Measurements from ENCODE around the gene UROC1. TPM values are rescaled to one million over a fixed set of nuclear protein-coding genes. Genes with fewer than 3 reads are reported as not detected.

The UROC1 gene
- total RNA-seq, 2 experiments from 2014 or later = not detected

DNA sequence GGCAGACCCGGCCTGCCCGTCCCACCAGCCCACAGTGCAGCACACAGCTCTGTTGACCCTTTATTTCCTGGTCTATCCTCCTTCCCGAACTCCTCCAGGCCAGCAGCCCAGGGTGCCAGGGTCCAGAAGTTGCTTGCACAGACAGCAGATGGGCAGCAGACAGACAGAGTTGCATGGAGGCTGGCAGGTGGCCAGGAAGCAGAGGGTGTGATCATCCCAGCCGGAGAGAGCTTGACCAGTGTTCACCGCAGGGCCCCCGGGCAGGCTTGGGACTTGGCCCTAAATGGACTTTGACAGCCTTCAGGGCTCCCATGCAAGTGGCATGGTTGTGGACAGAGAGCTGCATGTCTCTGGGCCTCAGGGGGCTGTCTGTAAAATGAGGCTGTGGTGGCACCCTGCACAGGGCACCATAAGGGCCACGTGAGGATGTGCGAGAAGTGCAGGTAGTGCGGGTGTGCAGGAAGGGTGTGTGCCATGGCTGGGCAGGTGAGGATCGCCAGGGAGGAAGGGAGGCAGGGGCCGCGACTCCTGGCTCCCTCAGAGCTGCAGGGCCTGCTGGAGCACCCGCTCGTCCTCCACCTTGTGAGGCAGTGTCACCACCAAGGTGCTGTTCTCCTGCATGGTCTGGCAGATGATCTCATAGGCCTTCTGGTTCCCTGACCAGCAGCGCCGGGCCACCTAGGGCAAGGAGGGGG, 35.6 kb downstream of the UROC1 start:
- Mint-ChIP-seq H3K4me3 (no peak overlapping the region), H3K36me3 (ENCODE audit: low read depth) (no peaks in the 10 kb centered on the region), H3K27me3 (ENCODE audit: low read depth) (no peaks in the 10 kb centered on the region), H3K9me3 (no peaks in the 10 kb centered on the region), H3K27ac (no peak overlapping the region), H3K4me1 (ENCODE audit: low read depth) (peaks cover 8% of the 10 kb centered on the region)
- DNase-seq = no peak
- CTCF ChIA-PET = no interaction called here
- intact Hi-C loops (cut with micrococcal nuclease) = no loop called here

GRCh38 chr3:126480861-126481260, 36.7 kb downstream of the UROC1 start:
- H3K27ac Mint-ChIP-seq = no peak overlapping the region
- no peaks in the 10 kb centered on the region for H3K9me3 Mint-ChIP-seq

DNA sequence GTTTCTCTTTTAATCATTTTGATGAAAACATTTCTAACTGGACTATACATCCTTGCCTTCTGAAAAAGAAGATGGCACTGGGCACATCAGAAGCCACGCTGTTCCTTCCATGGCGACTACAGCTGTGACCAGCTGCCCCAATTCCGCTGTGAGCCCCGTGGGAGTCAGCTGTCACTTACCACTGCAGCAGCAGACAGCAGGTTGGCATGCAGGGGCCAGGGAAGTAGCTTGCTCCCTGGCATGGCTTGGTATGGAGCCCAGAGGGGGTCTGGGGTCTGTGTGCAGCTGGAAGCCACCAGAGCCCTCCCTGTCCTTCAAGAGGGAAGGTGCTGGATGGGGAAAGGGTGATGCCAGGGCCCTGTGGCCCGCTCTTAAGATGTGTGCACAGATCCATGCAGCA, 37.4 kb downstream of the UROC1 start:
- DNase-seq = no peak
- Mint-ChIP-seq H3K36me3 (ENCODE audit: low read depth) (no peaks in the 10 kb centered on the region), H3K4me1 (ENCODE audit: low read depth) (peaks cover 4% of the 10 kb centered on the region), H3K27me3 (ENCODE audit: low read depth) (no peaks in the 10 kb centered on the region), H3K27ac (no peak overlapping the region), H3K4me3 (no peak overlapping the region), H3K9me3 (no peaks in the 10 kb centered on the region)
- CTCF ChIA-PET = no interaction called here
- intact Hi-C loops (cut with micrococcal nuclease) = no loop called here

More at GRCh38 chr3:126480861-126481260, 36.7 kb downstream of the UROC1 start:
- intact Hi-C loops (cut with micrococcal nuclease) = no loop called here
- H3K4me3 Mint-ChIP-seq = no peak overlapping the region
- CTCF ChIA-PET = no interaction called here
- H3K27me3 Mint-ChIP-seq (ENCODE audit: low read depth) = no peaks in the 10 kb centered on the region
- no peaks in the 10 kb centered on the region for H3K36me3 Mint-ChIP-seq (ENCODE audit: low read depth)
- no peak for DNase-seq
- H3K4me1 Mint-ChIP-seq (ENCODE audit: low read depth) = peaks cover 4% of the 10 kb centered on the region

- no peak overlapping the region for H3K4me3 Mint-ChIP-seq
- H3K9me3 Mint-ChIP-seq = no peaks in the 10 kb centered on the region
- H3K36me3 Mint-ChIP-seq (ENCODE audit: low read depth) = peaks cover under 1% of the 10 kb centered on the region
- CTCF ChIA-PET = no interaction called here
- DNase-seq = no peak
- peaks cover 4% of the 10 kb centered on the region for H3K4me1 Mint-ChIP-seq (ENCODE audit: low read depth)
- H3K27ac Mint-ChIP-seq = no peak overlapping the region
- H3K27me3 Mint-ChIP-seq (ENCODE audit: low read depth) = no peaks in the 10 kb centered on the region
- intact Hi-C loops (cut with micrococcal nuclease) = loop anchor here (5.0 to 10.0 kb wide), 2 partner anchors 1118 to 1335 kb away; partner anchors contain the start of gene MCM2
These were observed 37.9 kb downstream of the UROC1 start for GRCh38 chr3:126479642-126480041.

DNA sequence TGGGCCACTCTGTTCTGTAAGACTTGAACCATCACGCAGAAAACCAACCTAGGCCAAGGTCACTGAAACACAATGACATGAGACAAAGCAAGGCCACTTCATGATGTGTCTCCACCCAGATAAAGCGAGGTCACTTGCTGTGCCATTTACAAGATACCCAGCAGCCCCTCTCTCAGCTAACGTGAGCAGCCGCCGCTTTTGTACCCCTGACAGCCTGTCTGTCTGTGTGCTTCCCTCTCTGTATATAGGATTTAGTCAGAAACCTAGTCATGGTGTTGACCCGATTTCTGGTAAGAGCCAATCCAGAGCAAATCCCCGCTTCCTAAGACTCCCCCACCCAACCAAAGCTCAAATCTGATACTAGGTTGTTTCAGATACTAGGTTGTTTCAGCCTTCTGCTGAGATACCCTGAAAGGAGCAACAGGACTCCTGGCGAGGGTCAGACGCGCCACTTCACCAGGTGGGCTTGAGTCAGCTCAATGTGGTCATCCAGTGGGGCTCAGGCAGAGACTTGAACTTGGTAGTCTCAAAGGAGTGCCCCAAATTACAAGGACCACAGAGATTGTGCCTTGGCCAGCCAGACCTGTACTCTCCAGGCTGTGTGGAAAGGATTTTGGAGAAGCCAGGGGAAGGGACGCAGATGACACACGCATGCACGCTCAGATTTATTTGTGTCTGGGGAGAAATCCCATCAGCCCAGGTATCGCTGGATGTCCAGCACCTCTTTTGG, 38.8 kb downstream of the UROC1 start:
- intact Hi-C loops (cut with micrococcal nuclease) = loop anchor here (5.0 to 10.0 kb wide), 2 partner anchors 1119 to 1334 kb away; partner anchors contain the start of gene MCM2
- no peak for DNase-seq
- Mint-ChIP-seq H3K4me3 (no peak overlapping the region), H3K36me3 (ENCODE audit: low read depth) (peaks cover 5% of the 10 kb centered on the region), H3K9me3 (no peaks in the 10 kb centered on the region), H3K4me1 (ENCODE audit: low read depth) (peaks cover 13% of the 10 kb centered on the region), H3K27ac (no peak overlapping the region), H3K27me3 (ENCODE audit: low read depth) (no peaks in the 10 kb centered on the region)
- CTCF ChIA-PET = no interaction called here

DNA sequence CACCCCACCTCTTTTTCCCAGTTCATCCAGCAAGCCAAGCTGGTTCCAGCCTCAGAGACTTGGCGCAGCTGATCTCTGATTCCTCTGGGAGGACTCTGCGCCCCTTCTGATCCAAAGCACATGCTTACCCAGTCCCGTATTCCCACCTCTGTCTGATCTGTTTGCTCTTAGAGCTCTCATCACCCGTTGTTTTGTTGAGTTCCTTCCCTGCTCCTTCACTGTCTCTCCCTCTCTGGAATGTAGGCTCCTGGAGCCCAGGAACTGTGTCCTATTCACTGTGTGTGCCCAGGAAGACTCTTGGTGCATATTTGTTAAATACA, 40.6 kb downstream of the UROC1 start:
- intact Hi-C loops (cut with micrococcal nuclease) = loop anchor here (5.0 to 10.0 kb wide), 2 partner anchors 1120 to 1332 kb away; partner anchors contain the start of gene MCM2
- H3K27ac Mint-ChIP-seq = no peak overlapping the region
- no peaks in the 10 kb centered on the region for H3K9me3 Mint-ChIP-seq
- no peaks in the 10 kb centered on the region for H3K27me3 Mint-ChIP-seq (ENCODE audit: low read depth)
- H3K4me3 Mint-ChIP-seq = peak overlapping the region; percentile 66
- CTCF ChIA-PET = no interaction called here
- no peak for DNase-seq
- H3K4me1 Mint-ChIP-seq (ENCODE audit: low read depth) = peaks cover 30% of the 10 kb centered on the region
- H3K36me3 Mint-ChIP-seq (ENCODE audit: low read depth) = peaks cover 13% of the 10 kb centered on the region

DNA sequence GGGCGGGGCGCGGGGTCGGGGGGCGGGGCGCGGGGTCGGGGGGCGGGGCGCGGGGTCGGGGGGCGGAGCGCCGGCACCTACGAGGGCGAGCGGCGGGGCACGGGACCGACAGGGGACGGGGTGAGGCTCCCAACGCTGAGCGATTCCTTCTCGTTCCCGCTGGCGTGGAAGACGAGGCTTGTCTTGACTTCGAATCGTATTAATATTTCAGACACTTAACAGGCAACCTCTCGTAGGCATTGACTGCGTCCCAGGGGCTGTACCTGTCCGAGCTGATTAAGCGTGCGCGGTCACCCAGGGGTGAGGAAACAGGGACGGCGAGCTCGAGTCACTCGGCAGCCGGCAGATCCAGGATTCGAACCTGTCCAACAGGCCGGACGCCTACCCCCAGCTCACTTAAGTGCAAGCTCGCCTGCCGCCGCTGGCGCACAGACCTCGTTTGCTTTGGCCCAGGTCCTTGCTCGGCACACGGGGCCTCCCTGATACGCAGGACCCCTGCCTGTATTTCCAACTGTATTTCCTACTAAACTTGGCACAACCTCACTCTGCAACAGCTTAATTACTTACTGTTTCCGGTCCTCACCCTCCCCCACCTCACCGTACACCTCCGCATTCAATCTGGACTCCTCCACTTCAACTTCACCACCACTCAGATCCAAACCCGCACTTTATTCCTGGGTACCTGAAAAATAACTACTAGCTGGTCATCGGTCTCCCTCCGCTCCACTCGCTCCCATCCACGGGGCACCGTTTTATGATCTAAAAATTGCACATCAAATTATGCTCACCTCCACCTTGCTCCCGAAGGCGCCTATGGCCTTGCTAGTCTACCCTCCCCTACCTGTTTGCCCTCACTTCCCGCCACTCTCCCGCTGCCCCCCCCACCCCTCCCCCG, 41.2 kb downstream of the UROC1 start:
- Mint-ChIP-seq H3K4me3 (peak overlapping the region; percentile 80), H3K4me1 (ENCODE audit: low read depth) (peaks cover 33% of the 10 kb centered on the region), H3K9me3 (no peaks in the 10 kb centered on the region), H3K27ac (peak overlapping the region; percentile 53), H3K36me3 (ENCODE audit: low read depth) (peaks cover 13% of the 10 kb centered on the region), H3K27me3 (ENCODE audit: low read depth) (no peaks in the 10 kb centered on the region)
- CTCF ChIA-PET = interaction anchor here (0.6 kb wide), 1 partner anchor 505 kb away, joined by 3 read pairs; no protein-coding TSS in a partner anchor
- peak; percentile 48 for DNase-seq
- intact Hi-C loops (cut with micrococcal nuclease) = loop anchor here (5.0 to 10.0 kb wide), 2 partner anchors 1121 to 1332 kb away; partner anchors contain the start of gene MCM2

DNA sequence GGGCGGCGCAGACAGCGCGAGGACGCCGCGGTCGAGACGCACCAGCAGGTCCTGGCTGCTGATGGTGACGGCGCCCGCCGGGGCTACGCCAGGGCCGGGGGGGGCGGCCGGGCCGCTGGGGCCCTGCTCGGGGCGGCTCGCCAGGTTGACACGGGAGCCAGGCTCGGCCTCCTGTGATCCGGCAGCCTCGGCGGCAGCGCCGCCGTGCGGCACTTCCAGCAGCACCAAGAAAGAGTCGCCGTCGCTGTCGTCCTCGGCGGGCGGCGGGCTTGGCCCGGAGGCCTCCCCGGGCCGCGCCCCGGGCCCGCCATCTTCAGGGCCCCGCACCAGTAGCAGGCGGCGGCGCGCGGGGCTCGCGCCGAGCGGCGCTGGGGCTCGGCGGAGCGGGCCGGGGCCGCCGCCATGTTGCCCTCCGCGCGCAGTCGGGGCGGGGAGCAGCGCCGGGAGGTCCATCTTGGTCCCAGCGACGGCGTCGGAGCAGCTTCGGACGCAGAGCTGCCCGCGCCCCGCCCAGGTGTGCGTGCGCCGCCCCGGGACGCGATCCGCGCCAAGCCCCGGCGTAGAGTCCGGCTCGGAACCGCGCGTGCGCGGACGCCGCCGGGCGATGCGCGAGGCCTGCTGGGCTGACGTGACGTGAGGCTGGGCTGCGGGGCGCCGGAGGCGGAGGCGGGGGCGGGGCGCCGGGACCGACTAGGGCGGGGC, 42.0 kb downstream of the UROC1 start, which contains the start of gene ZXDC:
ZXDC (minus strand) TSS at position 479 of the 702 bp plus-strand sequence; CDS start at position 453, 26 bp downstream.
- CTCF ChIA-PET = interaction anchor here (0.8 kb wide), 1 partner anchor 10 kb away, joined by 3 read pairs; no protein-coding TSS in a partner anchor
- Mint-ChIP-seq H3K4me1 (ENCODE audit: low read depth) (peaks cover 35% of the 10 kb centered on the region), H3K36me3 (ENCODE audit: low read depth) (peaks cover 19% of the 10 kb centered on the region), H3K4me3 (peak within 1 kb of the TSS; percentile 90), H3K27me3 (ENCODE audit: low read depth) (no peaks in the 10 kb centered on the region), H3K9me3 (no peaks in the 10 kb centered on the region), H3K27ac (peak within 1 kb of the TSS; percentile 76)
- DNase-seq = peak; percentile 91
- intact Hi-C loops (cut with micrococcal nuclease) = loop anchor here (1.0 to 10.0 kb wide), 8 partner anchors 119 to 1331 kb away; partner anchors contain the start of genes CHCHD6, KLF15, MCM2 and SLC41A3

DNA sequence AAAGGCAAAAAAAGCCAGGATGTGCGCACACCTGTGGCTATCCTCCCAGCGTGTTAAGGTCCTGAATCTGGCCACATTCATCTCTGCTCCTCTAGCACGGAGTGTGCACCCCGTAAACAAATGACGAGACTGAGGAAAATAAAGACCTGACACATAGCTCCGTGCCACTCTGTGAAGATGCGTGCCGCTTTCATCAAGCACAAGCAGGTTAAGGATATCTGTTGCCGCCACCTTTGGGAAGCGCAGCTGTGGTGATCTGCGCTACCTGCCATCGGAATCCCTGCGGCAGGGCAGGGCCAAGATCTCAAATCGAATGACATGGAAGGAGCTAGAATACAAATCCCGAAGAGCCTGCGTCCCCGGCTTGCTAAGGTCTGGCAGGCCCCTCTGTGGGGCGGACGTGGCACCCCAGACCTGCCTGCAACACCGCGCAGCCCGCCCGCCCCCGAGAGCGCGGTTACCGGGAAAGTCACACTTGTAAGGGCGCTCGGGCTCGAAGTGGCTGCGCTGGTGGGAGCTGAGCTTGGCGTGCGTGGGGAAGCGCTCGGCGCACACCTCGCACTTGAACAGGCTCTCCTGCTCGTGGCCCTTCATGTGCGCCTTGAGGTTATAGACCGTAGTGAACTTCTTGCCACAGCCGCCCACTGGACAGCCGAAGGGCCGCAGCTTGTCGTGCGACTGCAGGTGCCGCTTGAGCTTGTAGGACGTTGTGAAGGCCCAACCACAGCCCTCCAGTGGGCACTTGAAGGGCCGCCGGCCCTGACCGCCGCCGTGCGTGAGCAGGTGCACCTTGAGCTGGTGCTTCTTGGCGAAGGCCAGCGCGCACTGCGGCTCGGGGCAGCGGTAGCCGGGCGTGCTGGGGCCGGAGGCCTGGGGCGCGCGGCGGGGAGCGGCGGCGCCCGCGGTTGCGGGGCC, 42.8 kb downstream of the UROC1 start:
- Mint-ChIP-seq H3K4me1 (ENCODE audit: low read depth) (peaks cover 38% of the 10 kb centered on the region), H3K9me3 (no peaks in the 10 kb centered on the region), H3K27ac (peak overlapping the region; percentile 76), H3K36me3 (ENCODE audit: low read depth) (peaks cover 27% of the 10 kb centered on the region), H3K4me3 (peak overlapping the region; percentile 90), H3K27me3 (ENCODE audit: low read depth) (no peaks in the 10 kb centered on the region)
- intact Hi-C loops (cut with micrococcal nuclease) = loop anchor here (1.0 to 10.0 kb wide), 8 partner anchors 118 to 1330 kb away; partner anchors contain the start of genes CHCHD6, KLF15, MCM2 and SLC41A3
- peak; percentile 52 for DNase-seq
- CTCF ChIA-PET = interaction anchor here (0.8 kb wide), 1 partner anchor 9 kb away, joined by 3 read pairs; no protein-coding TSS in a partner anchor

GRCh38 chr3:126473292-126474168, 44.0 kb downstream of the UROC1 start:
- CTCF ChIA-PET = interaction anchor here (0.6 kb wide), 2 partner anchors 22 to 62 kb away, joined by 3 to 4 read pairs; no protein-coding TSS in a partner anchor
- Mint-ChIP-seq H3K4me1 (ENCODE audit: low read depth) (peaks cover 50% of the 10 kb centered on the region), H3K27me3 (ENCODE audit: low read depth) (no peaks in the 10 kb centered on the region), H3K36me3 (ENCODE audit: low read depth) (peaks cover 39% of the 10 kb centered on the region), H3K27ac (no peak overlapping the region), H3K9me3 (no peaks in the 10 kb centered on the region), H3K4me3 (peak overlapping the region; percentile 90)
- intact Hi-C loops (cut with micrococcal nuclease) = loop anchor here (2.0 to 10.0 kb wide), 3 partner anchors 117 to 1329 kb away; partner anchors contain the start of genes KLF15 and SLC41A3
- DNase-seq = peak; percentile 22

All from activated naive CD4-positive, alpha-beta T cell treated with anti-CD3 and anti-CD28 coated beads for 36 hours (primary cell).